Keratinocyte (primary cell): ENCODE results near the gene GLI3. TPM values are rescaled to one million over a fixed set of nuclear protein-coding genes. Genes with fewer than 3 reads are reported as not detected.

Source experiments
- DNase-seq: peaks from one replicate; pipeline ENCODE4 v3.0.0-alpha.2; 2011; ENCODE audit warnings: low read depth, missing footprints, low spot score
- FAIRE-seq: peaks from 2 replicates; lab custom pipeline; 2011; peaks lifted over from hg19 to GRCh38; lab: Jason Lieb, UNC
- H2AFZ ChIP-seq: 2 replicates; pipeline ENCODE4 v1.6.0; 2012; ENCODE audit warnings: low read length, control low read depth, inconsistent platforms; ENCODE audit not compliant: control insufficient read depth
- H3K27ac ChIP-seq: 2 replicates; pipeline ENCODE4 v1.5.1; 2011; ENCODE audit warnings: low read length; ENCODE audit not compliant: control insufficient read depth, insufficient read depth
- H3K27me3 ChIP-seq: 3 replicates; pipeline ENCODE4 v1.6.0; 2011; ENCODE audit warnings: low read length; ENCODE audit not compliant: control insufficient read depth, insufficient read depth; ENCODE audit errors: extremely low read depth
- H3K36me3 ChIP-seq, 2 experiments: 2 replicates in 1 of 2; 3 replicates in 1 of 2; pipeline ENCODE4 v1.5.1; 2011; ENCODE audit warnings: low read length in 2 of 2, mild to moderate bottlenecking in 1 of 2; ENCODE audit not compliant: control insufficient read depth in 2 of 2, insufficient read depth in 2 of 2; ENCODE audit errors: extremely low read depth in 1 of 2
- H3K4me1 ChIP-seq: 3 replicates; pipeline ENCODE4 v1.5.1; 2011; ENCODE audit warnings: low read length; ENCODE audit not compliant: control insufficient read depth, insufficient read depth; ENCODE audit errors: extremely low read depth
- H3K4me2 ChIP-seq: 3 replicates; pipeline ENCODE4 v1.6.0; 2011; ENCODE audit warnings: low read depth, low read length; ENCODE audit not compliant: control insufficient read depth, insufficient read depth; ENCODE audit errors: extremely low read depth
- H3K4me3 ChIP-seq, 3 experiments: fragments of 200-600 bp in 1 of 3; sonication (generic) in 1 of 3; 2 replicates in 2 of 3; 3 replicates in 1 of 3; pipeline ENCODE4 v1.5.1; 2011 to 2016; ENCODE audit warnings: low read length in 3 of 3, mild to moderate bottlenecking in 3 of 3, control low read depth in 2 of 3, inconsistent platforms in 1 of 3, low read depth in 1 of 3, mixed read lengths in 1 of 3, mixed run types in 1 of 3, moderate library complexity in 1 of 3; ENCODE audit not compliant: control insufficient read depth in 2 of 3, insufficient read depth in 2 of 3; ENCODE audit errors: extremely low read depth in 1 of 3
- H3K79me2 ChIP-seq: 2 replicates; pipeline ENCODE4 v1.6.0; 2012; ENCODE audit warnings: low read length; ENCODE audit not compliant: control insufficient read depth, insufficient read depth
- H3K9ac ChIP-seq: 3 replicates; pipeline ENCODE4 v1.6.0; 2011; ENCODE audit warnings: low read length; ENCODE audit not compliant: control insufficient read depth, insufficient read depth; ENCODE audit errors: extremely low read depth
- H3K9me1 ChIP-seq: 3 replicates; pipeline ENCODE4 v1.6.0; 2011; ENCODE audit warnings: low read length; ENCODE audit not compliant: control insufficient read depth, insufficient read depth; ENCODE audit errors: extremely low read depth
- H3K9me3 ChIP-seq: 2 replicates; pipeline ENCODE4 v1.5.1; 2012; ENCODE audit warnings: low read depth, low read length; ENCODE audit not compliant: control insufficient read depth
- H4K20me1 ChIP-seq: 3 replicates; pipeline ENCODE4 v1.6.0; 2011; ENCODE audit warnings: low read length; ENCODE audit not compliant: control insufficient read depth, insufficient read depth; ENCODE audit errors: extremely low read depth
- EZH2 ChIP-seq: IDR thresholded peaks from one replicate; pipeline ENCODE4 v1.6.1; 2012; ENCODE audit warnings: inconsistent platforms, mild to moderate bottlenecking, low read length, moderate library complexity
- dilution Hi-C: fragments of 300-500 bp; cut with MboI; formaldehyde crosslinking; loops from one replicate; pipeline ENCODE4 v1.7.0; 2020; ENCODE audit warnings: low sequenced_read_pairs; ENCODE audit not compliant: extremely low pct_ligation_motif_present
- polyA plus RNA-seq, 5 experiments: library from polyadenylated mRNA; depleted of rRNA in 3 of 5; stranded (reverse) in 3 of 5; stranded (forward) in 1 of 5; unstranded in 1 of 5; fragments of >200 nt; gene quantifications; 1 replicate in 1 of 5; 2 replicates in 3 of 5; 3 replicates in 1 of 5; pipeline versions ENCODE4 v1.2.1 to v1.2.3, GENCODE V29; 2011 to 2012; ENCODE audit warnings: missing spikeins in 2 of 5, low read depth in 1 of 5, low replicate concordance in 1 of 5
- TF ChIP-seq, protein P1 (sequence below), 3 experiments: IDR thresholded peaks in 1 of 3; conservative IDR thresholded peaks in 1 of 3; optimal IDR thresholded peaks in 1 of 3; 2 replicates in 2 of 3; 3 replicates in 1 of 3; pipeline versions ENCODE3 to v1.5.1; 2011; ENCODE audit warnings: low read length in 3 of 3, mild to moderate bottlenecking in 3 of 3, moderate library complexity in 2 of 3, control low read depth in 1 of 3, inconsistent platforms in 1 of 3; ENCODE audit not compliant: insufficient read depth in 2 of 3; ENCODE audit errors: extremely low read depth in 1 of 3

GLI3 gene
- polyA plus RNA-seq, 1 donor (not counting 4 experiments of a cell fraction or from before 2014, with no cell fraction given): 3.6 TPM

DNA sequence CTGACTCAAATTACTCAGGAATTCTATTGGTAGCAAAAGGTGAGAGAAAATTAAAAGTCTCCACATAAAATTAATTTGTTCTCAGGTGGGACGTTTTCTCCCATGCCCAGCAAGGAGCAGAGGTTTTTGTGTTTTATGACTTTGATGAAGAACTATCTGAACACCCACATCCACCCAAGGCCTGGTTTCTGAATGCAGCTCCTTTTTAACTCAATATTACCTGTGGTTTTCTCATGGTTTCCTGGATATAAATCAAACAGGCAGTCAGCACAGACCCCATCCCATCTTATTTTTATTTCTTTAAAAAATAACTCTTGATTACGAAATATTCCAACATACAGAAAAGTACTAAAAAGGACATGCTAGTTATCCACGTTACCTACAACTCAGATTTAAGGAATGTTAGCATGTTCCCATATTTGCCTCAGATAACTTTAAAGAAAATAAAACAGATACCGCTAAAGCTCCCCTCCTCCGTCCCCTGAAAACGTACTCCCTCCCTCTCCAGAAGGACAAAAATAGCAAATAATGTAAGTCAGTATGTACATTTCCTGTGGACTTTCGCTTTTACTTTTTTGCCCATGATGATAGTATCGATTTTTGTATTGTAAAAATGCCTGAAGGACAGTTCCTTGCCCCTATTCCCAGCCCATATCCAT is 43.4 kb downstream of the GLI3 start:
- H4K20me1 ChIP-seq: no peaks in the 10 kb centered on the region
- no peaks in the 10 kb centered on the region for H3K27me3 ChIP-seq
- no peak overlapping the region for H2AFZ ChIP-seq
- no peaks in the 10 kb centered on the region for H3K9me1 ChIP-seq
- H3K27ac ChIP-seq: peak overlapping the region; percentile 50
- no peaks in the 10 kb centered on the region for H3K36me3 ChIP-seq
- peak overlapping the region; percentile 37 for H3K4me2 ChIP-seq
- DNase-seq: no peak
- H3K9ac ChIP-seq: peak overlapping the region; percentile 18
- H3K4me3 ChIP-seq: no peak overlapping the region
- no peaks in the 10 kb centered on the region for H3K9me3 ChIP-seq
- peaks cover 46% of the 10 kb centered on the region for H3K4me1 ChIP-seq
- peaks cover 15% of the 10 kb centered on the region for H3K79me2 ChIP-seq
- TF ChIP-seq EZH2: no peak
- TF ChIP-seq, protein P1, sequence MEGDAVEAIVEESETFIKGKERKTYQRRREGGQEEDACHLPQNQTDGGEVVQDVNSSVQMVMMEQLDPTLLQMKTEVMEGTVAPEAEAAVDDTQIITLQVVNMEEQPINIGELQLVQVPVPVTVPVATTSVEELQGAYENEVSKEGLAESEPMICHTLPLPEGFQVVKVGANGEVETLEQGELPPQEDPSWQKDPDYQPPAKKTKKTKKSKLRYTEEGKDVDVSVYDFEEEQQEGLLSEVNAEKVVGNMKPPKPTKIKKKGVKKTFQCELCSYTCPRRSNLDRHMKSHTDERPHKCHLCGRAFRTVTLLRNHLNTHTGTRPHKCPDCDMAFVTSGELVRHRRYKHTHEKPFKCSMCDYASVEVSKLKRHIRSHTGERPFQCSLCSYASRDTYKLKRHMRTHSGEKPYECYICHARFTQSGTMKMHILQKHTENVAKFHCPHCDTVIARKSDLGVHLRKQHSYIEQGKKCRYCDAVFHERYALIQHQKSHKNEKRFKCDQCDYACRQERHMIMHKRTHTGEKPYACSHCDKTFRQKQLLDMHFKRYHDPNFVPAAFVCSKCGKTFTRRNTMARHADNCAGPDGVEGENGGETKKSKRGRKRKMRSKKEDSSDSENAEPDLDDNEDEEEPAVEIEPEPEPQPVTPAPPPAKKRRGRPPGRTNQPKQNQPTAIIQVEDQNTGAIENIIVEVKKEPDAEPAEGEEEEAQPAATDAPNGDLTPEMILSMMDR (optimal IDR thresholded peaks at IDR 0.05 in 1 of 3, IDR thresholded peaks at IDR 0.05 in 1 of 3, conservative IDR thresholded peaks at IDR 0.05 in 1 of 3; ENCODE audit: extremely low read depth in 1 of 3, insufficient read depth in 2 of 3, low read length in 3 of 3): no peak
- dilution Hi-C loops: no loop called here
- no peak for FAIRE-seq

DNA sequence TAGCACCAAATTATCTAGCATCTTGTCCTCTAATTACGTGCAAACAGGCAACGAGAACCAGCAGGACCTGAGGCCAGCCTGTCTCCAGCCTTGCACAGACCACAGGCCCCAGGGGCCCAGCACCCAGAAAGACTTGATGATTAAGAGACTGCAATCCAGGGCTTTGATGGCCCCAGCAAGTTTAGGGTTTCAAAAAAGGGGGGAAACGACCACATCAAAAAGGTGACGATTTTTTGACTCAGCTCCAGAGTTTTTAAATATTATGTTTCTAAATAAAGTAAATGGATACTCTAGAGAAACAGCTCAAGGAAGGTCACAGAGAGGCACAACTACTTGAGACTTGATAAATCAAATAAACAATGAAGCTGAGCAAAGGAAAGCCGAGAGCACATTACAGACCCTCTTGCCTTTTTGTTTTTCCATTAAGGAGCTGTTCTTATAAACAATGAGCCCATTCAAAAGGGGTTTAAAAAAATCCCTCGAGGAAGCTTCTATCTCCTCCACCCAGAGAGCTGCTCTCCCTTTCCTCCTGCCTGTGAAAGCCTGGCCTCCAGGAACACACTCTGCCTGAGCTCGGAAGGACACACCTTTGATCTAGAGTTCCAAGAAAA is 44.1 kb downstream of the GLI3 start:
- H3K9ac ChIP-seq: peak overlapping the region; percentile 18
- H3K9me3 ChIP-seq: no peaks in the 10 kb centered on the region
- H3K36me3 ChIP-seq: no peaks in the 10 kb centered on the region
- H3K27ac ChIP-seq: peak overlapping the region; percentile 50
- peaks cover 43% of the 10 kb centered on the region for H3K4me1 ChIP-seq
- H3K4me2 ChIP-seq: peak overlapping the region; percentile 37
- dilution Hi-C loops: no loop called here
- H3K4me3 ChIP-seq: no peak overlapping the region
- no peaks in the 10 kb centered on the region for H3K9me1 ChIP-seq
- FAIRE-seq: peak; percentile 48
- no peak for DNase-seq
- no peaks in the 10 kb centered on the region for H4K20me1 ChIP-seq
- no peaks in the 10 kb centered on the region for H3K27me3 ChIP-seq
- TF ChIP-seq, protein P1 (optimal IDR thresholded peaks at IDR 0.05 in 1 of 3, IDR thresholded peaks at IDR 0.05 in 1 of 3, conservative IDR thresholded peaks at IDR 0.05 in 1 of 3; ENCODE audit: extremely low read depth in 1 of 3, insufficient read depth in 2 of 3, low read length in 3 of 3): no peak
- no peak for TF ChIP-seq EZH2
- peaks cover 16% of the 10 kb centered on the region for H3K79me2 ChIP-seq
- peak overlapping the region; percentile 39 for H2AFZ ChIP-seq
